ENCODE measurements around the gene MAP1LC3A.

The MAP1LC3A gene

GRCh38 chr20:34559311-34560140 is 1.0 kb downstream of the MAP1LC3A start:
- DNase-seq (no peak), ATAC-seq (peak; percentile 25)
- Mint-ChIP-seq H3K4me1 (peaks cover 8% of the 10 kb centered on the region), H3K4me3 (peak overlapping the region; percentile 32 to 49), H3K27ac (no peak overlapping the region), H3K27me3 (no peaks in the 10 kb centered on the region), H3K9me3 (no peaks in the 10 kb centered on the region)

- Mint-ChIP-seq H3K27ac (no peak overlapping the region), H3K4me3 (peak overlapping the region; percentile 16 to 22), H3K4me1 (peaks cover 8% of the 10 kb centered on the region), H3K9me3 (no peaks in the 10 kb centered on the region), H3K27me3 (no peaks in the 10 kb centered on the region)
- ATAC-seq (peak; percentile 14), DNase-seq (no peak)
Measured at GRCh38 chr20:34560141-34560523, 1.6 kb downstream of the MAP1LC3A start.

- DNase-seq (no peak), ATAC-seq (no peak)
- Mint-ChIP-seq H3K27me3 (no peaks in the 10 kb centered on the region), H3K9me3 (no peaks in the 10 kb centered on the region), H3K4me1 (peaks cover 12% of the 10 kb centered on the region), H3K4me3 (no peak overlapping the region), H3K27ac (no peak overlapping the region)
Measured at GRCh38 chr20:34560614-34561013, 2.1 kb downstream of the MAP1LC3A start.

GRCh38 chr20:34561661-34562060 is 3.1 kb downstream of the MAP1LC3A start:
- H3K4me3 Mint-ChIP-seq: no peak overlapping the region
- no peaks in the 10 kb centered on the region for H3K9me3 Mint-ChIP-seq
- ATAC-seq: no peak
- DNase-seq: no peak
- H3K27me3 Mint-ChIP-seq: no peaks in the 10 kb centered on the region
- peaks cover 15% of the 10 kb centered on the region for H3K4me1 Mint-ChIP-seq
- no peak overlapping the region for H3K27ac Mint-ChIP-seq

GRCh38 chr20:34562641-34563040 is 4.1 kb downstream of the MAP1LC3A start:
- Mint-ChIP-seq H3K27me3 (no peaks in the 10 kb centered on the region), H3K9me3 (no peaks in the 10 kb centered on the region), H3K4me1 (peaks cover 15% of the 10 kb centered on the region), H3K27ac (no peak overlapping the region), H3K4me3 (no peak overlapping the region)
- ATAC-seq (peak; percentile 44), DNase-seq (peak in 1 of 2 donors; percentile 36)

GRCh38 chr20:34564833-34565232 is 6.3 kb downstream of the MAP1LC3A start:
- H3K9me3 Mint-ChIP-seq: no peaks in the 10 kb centered on the region
- H3K27ac Mint-ChIP-seq: peak overlapping the region in 1 of 2 donors; percentile 0
- peaks cover 6% of the 10 kb centered on the region for H3K4me1 Mint-ChIP-seq
- ATAC-seq (no peak), DNase-seq (no peak)
- H3K4me3 Mint-ChIP-seq: no peak overlapping the region
- no peaks in the 10 kb centered on the region for H3K27me3 Mint-ChIP-seq

GRCh38 chr20:34566978-34567891 is 8.7 kb downstream of the MAP1LC3A start:
- Mint-ChIP-seq H3K4me3 (no peak overlapping the region), H3K4me1 (peaks cover 18% of the 10 kb centered on the region), H3K27me3 (no peaks in the 10 kb centered on the region), H3K27ac (peak overlapping the region; percentile 14 to 50), H3K9me3 (no peaks in the 10 kb centered on the region)
- no peak for ATAC-seq
- no peak for DNase-seq

- Mint-ChIP-seq H3K4me1 (peaks cover 18% of the 10 kb centered on the region), H3K27me3 (no peaks in the 10 kb centered on the region), H3K4me3 (no peak overlapping the region), H3K9me3 (no peaks in the 10 kb centered on the region), H3K27ac (peak overlapping the region; percentile 50 to 83)
- DNase-seq (no peak), ATAC-seq (no peak)
Measured at GRCh38 chr20:34567892-34568865, 9.7 kb downstream of the MAP1LC3A start.

- no peak for ATAC-seq
- DNase-seq: no peak
Measured at GRCh38 chr20:34569598-34569997, 11.1 kb downstream of the MAP1LC3A start.

GRCh38 chr20:34570859-34571306 is 12.4 kb downstream of the MAP1LC3A start:
- H3K27ac Mint-ChIP-seq: peak overlapping the region; percentile 81 to 89

More at GRCh38 chr20:34569598-34569997, 11.1 kb downstream of the MAP1LC3A start:
- Mint-ChIP-seq H3K9me3 (no peaks in the 10 kb centered on the region), H3K27ac (no peak overlapping the region), H3K4me3 (no peak overlapping the region), H3K27me3 (no peaks in the 10 kb centered on the region), H3K4me1 (peaks cover 18% of the 10 kb centered on the region)

GRCh38 chr20:34571753-34572152 is 13.2 kb downstream of the MAP1LC3A start:
- H3K4me3 Mint-ChIP-seq: no peak overlapping the region
- peak overlapping the region in 1 of 2 donors; percentile 81 for H3K27ac Mint-ChIP-seq
- DNase-seq (no peak), ATAC-seq (no peak)
- H3K9me3 Mint-ChIP-seq: no peaks in the 10 kb centered on the region
- H3K4me1 Mint-ChIP-seq: peaks cover 12% of the 10 kb centered on the region
- no peaks in the 10 kb centered on the region for H3K27me3 Mint-ChIP-seq

More at GRCh38 chr20:34570859-34571306, 12.4 kb downstream of the MAP1LC3A start:
- ATAC-seq: no peak
- H3K4me1 Mint-ChIP-seq: peaks cover 12% of the 10 kb centered on the region
- DNase-seq: no peak
- no peaks in the 10 kb centered on the region for H3K9me3 Mint-ChIP-seq
- H3K27me3 Mint-ChIP-seq: no peaks in the 10 kb centered on the region
- H3K4me3 Mint-ChIP-seq: no peak overlapping the region

GRCh38 chr20:34573541-34574300 is 15.2 kb downstream of the MAP1LC3A start:
- Mint-ChIP-seq H3K9me3 (no peaks in the 10 kb centered on the region), H3K4me3 (no peak overlapping the region), H3K4me1 (peaks cover 12% of the 10 kb centered on the region), H3K27me3 (no peaks in the 10 kb centered on the region), H3K27ac (peak overlapping the region in 1 of 2 donors; percentile 65)
- ATAC-seq: no peak
- DNase-seq: no peak

GRCh38 chr20:34574426-34574825 is 15.9 kb downstream of the MAP1LC3A start:
- Mint-ChIP-seq H3K4me3 (no peak overlapping the region), H3K27ac (peak overlapping the region; percentile 23 to 55), H3K4me1 (peaks cover 12% of the 10 kb centered on the region), H3K9me3 (no peaks in the 10 kb centered on the region), H3K27me3 (no peaks in the 10 kb centered on the region)
- ATAC-seq (no peak), DNase-seq (no peak)

GRCh38 chr20:34574861-34575260 is 16.3 kb downstream of the MAP1LC3A start:
- Mint-ChIP-seq H3K9me3 (no peaks in the 10 kb centered on the region), H3K27ac (peak overlapping the region; percentile 23 to 55), H3K4me3 (no peak overlapping the region), H3K27me3 (no peaks in the 10 kb centered on the region), H3K4me1 (peaks cover 14% of the 10 kb centered on the region)
- DNase-seq: no peak
- no peak for ATAC-seq

Measured in stimulated activated naive CD8-positive, alpha-beta T cell treated with anti-CD3 and anti-CD28 coated beads, Interleukin-15, amount 100 ng/mL, for 72 hours (primary cell).